Measurements from ENCODE around the gene STAT6. TPM values are rescaled to one million over a fixed set of nuclear protein-coding genes. Genes with fewer than 3 reads are reported as not detected.

Gene STAT6
- total RNA-seq, 6 donors from 2014 or later: 123 to 605 (median 251) TPM

DNA sequence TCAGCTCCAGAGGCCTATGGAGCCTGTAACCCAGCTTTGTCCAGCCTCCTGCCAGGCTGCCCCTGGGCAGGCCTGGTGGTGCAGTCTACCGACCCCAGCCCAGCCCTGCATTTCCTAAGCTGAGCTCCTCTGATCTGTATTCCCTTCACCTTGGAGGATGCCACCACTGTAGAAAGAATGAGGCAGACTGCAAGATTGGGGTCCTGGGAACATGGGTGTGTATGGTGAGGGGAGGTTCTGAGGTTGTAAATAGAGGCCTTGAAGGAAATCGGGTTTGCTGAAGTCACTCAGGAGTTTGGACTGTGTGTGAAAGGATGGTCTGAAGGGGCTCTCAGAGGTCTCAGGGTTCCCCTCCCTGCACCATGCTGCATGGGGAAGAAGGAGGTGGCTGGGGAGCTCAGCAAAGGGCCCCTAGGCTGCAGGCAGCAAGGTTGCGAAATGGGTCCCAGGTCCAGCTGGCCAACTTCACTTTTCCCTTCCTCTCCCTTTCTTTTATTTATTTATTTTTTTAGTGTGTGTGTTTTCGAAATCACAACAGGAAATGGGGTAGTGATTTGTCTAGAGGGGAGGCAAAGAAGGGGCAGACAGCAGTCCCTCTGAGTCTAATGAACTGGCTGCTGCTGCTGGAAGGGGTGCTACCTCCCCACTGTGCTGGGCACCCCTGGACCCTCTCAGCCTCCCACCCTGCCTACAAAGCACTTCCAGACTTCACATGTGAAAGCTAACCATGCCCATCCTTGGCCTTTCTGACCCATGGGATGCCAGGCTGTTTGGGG, 37.5 kb upstream of the STAT6 start:
- H3K36me3 ChIP-seq: peaks cover 4 to 30% (median 15%) of the 10 kb centered on the region in 4 donors

DNA sequence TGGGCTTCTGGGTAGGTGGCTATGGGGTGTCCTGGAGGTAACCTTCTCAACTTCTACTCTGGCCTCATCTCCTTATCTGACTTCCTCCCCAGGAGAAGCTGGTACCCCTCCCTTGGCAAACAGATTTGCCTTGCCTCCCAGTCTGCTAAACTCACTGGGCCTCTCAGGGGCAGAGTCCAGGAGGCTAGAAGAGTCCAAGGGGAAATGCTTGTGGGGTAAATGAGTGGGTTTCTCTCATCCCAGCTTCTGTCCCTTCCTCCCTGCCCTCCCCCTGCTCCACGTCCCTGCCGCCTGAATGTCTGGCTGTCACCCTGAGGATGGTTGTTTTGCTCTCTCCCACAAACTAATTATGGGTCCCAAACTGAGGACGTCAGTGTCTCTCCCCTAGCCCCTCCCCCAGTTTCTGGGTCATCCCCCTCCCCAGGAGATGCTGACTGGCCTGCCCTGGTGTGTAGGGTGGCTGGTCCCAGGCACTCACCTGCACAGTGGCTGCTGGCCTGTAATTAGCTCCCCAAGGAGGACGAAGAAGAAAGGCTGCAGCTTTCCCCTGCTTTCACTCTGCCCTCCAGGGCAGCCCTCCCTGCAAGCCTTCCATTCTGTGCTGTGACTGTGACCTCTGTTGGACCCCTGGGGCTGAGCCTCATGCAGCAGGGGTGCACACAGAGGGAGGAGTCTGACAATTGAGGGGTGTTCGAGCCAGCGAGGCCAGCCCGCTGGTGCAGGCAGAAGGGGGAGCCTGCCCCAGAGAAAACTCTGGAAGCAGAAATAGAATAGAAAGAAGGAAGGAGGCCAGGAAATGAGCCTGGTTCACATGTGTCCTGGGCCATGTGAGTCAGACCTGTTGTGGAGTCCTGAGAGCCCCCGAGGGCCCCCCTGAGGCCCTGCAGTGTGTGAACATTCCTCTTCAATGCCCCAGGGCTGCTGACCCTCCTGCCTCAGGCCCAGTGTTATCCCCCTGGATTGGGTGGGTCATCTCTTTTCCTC, 36.1 kb upstream of the STAT6 start, which contains the start of gene LRP1-AS:
LRP1-AS (minus strand) TSS at position 659 of the 984 bp plus-strand sequence.
- Histone ChIP-seq H3K4me1 (peaks cover 54 to 70% (median 65%) of the 10 kb centered on the region in 4 donors), H3K27me3 (no peaks in the 10 kb centered on the region), H3K4me3 (no peak within 1 kb of the TSS), H3K9me3 (no peaks in the 10 kb centered on the region), H3K27ac (peak within 1 kb of the TSS; percentile 40 to 83 (median 78)), H3K36me3 (peaks cover 4 to 43% (median 21%) of the 10 kb centered on the region in 4 donors)
- ATAC-seq (ENCODE audit: low FRiP score in 2 of 2) (peak in 1 of 2 donors; percentile 7), DNase-seq (no peak)
- TF ChIP-seq EP300 (IDR thresholded peaks at IDR 0.05): no peak
- no peak for TF ChIP-seq POLR2AphosphoS5 (IDR thresholded peaks at IDR 0.05)
- no peak for TF ChIP-seq POLR2A (IDR thresholded peaks at IDR 0.05)
- TF ChIP-seq, protein P1, sequence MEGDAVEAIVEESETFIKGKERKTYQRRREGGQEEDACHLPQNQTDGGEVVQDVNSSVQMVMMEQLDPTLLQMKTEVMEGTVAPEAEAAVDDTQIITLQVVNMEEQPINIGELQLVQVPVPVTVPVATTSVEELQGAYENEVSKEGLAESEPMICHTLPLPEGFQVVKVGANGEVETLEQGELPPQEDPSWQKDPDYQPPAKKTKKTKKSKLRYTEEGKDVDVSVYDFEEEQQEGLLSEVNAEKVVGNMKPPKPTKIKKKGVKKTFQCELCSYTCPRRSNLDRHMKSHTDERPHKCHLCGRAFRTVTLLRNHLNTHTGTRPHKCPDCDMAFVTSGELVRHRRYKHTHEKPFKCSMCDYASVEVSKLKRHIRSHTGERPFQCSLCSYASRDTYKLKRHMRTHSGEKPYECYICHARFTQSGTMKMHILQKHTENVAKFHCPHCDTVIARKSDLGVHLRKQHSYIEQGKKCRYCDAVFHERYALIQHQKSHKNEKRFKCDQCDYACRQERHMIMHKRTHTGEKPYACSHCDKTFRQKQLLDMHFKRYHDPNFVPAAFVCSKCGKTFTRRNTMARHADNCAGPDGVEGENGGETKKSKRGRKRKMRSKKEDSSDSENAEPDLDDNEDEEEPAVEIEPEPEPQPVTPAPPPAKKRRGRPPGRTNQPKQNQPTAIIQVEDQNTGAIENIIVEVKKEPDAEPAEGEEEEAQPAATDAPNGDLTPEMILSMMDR (IDR thresholded peaks at IDR 0.05): no peak
- WGBS, 2 donors: 58 to 60% methylated on average over 8 of the region's 8 CpGs

More for the DNA sequence above, 37.5 kb upstream of the STAT6 start:
- H3K9me3 ChIP-seq: no peaks in the 10 kb centered on the region
- peaks cover 65 to 79% (median 73%) of the 10 kb centered on the region in 4 donors for H3K4me1 ChIP-seq
- H3K4me3 ChIP-seq: no peak overlapping the region
- 45 to 50% methylated on average over 3 to 4 of the region's 4 CpGs for WGBS, 2 donors
- ATAC-seq (ENCODE audit: low FRiP score in 2 of 2) (peak in 1 of 2 donors; percentile 73), DNase-seq (peak in 1 of 2 donors; percentile 74)
- TF ChIP-seq POLR2A (IDR thresholded peaks at IDR 0.05): no peak
- TF ChIP-seq POLR2AphosphoS5 (IDR thresholded peaks at IDR 0.05): peak in 1 of 2 donors; percentile 32
- no peaks in the 10 kb centered on the region for H3K27me3 ChIP-seq
- H3K27ac ChIP-seq: peak overlapping the region; percentile 80 to 83 (median 82)

DNA sequence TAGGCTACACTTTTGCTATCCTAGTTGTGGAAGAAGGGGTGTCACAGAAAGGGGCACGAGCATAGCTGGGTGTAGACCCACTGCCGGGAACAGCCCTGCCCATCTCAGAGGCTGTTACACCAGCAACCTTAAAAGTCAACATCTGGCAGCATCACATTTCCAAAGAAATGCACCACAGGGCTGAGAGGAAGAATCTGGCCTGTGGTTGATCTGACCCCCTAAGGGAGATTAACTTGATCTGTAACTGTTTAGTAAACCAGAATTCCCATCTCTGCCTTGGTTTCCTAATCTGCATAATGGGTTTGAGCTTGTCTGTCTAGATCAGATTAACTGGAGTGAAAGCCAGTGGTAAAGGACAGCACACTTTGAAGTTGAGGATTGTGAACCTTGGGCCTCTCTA, 34.9 kb upstream of the STAT6 start:
- Histone ChIP-seq H3K27me3 (no peaks in the 10 kb centered on the region), H3K36me3 (peaks cover 4 to 55% (median 30%) of the 10 kb centered on the region in 4 donors), H3K27ac (peak overlapping the region; percentile 40 to 82 (median 63)), H3K9me3 (no peaks in the 10 kb centered on the region), H3K4me3 (no peak overlapping the region), H3K4me1 (peaks cover 43 to 59% (median 54%) of the 10 kb centered on the region in 4 donors)
- ATAC-seq (ENCODE audit: low FRiP score in 2 of 2) (no peak), DNase-seq (no peak)
- TF ChIP-seq POLR2A (IDR thresholded peaks at IDR 0.05): no peak
- TF ChIP-seq POLR2AphosphoS5 (IDR thresholded peaks at IDR 0.05): no peak
- TF ChIP-seq, protein P1 (IDR thresholded peaks at IDR 0.05): no peak
- TF ChIP-seq EP300 (IDR thresholded peaks at IDR 0.05): no peak
- WGBS, 2 donors: 61 to 76% methylated on average over 2 of the region's 2 CpGs

DNA sequence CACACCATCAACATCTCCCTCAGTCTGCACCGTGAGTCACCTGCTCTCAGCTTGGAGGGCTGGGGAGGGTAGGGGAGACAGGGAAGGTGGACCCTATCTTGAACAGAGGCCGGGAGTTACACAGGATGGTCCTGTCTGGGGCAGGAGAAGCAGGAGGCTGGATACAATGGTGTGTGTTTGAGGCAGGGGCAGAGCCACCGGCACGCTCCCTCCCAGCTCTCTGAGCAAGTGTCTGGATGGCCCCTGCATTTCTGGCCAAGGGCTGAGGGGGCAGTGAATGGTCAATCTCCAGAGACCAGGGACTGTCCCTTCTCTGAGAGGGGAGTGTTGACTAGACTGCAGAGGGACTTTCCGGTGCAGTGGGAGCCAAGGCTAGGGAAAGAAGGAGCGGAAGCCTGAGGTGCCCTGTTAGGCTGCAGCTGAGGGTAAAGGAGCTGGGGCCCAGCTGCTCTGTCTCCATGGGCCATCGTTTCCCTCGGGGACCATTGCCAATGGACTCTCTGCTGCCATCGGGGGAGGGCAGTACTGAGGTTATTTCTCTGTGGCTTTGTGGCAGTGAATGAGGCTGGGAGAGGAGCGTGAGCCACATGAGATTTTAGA, 34.4 kb upstream of the STAT6 start:
- Histone ChIP-seq H3K4me1 (peaks cover 37 to 55% (median 51%) of the 10 kb centered on the region in 4 donors), H3K4me3 (no peak overlapping the region), H3K27ac (peak overlapping the region in 3 of 4 donors; percentile 52 to 82 (median 74)), H3K27me3 (no peaks in the 10 kb centered on the region), H3K9me3 (no peaks in the 10 kb centered on the region), H3K36me3 (peaks cover 4 to 58% (median 30%) of the 10 kb centered on the region in 4 donors)
- DNase-seq (no peak), ATAC-seq (ENCODE audit: low FRiP score in 2 of 2) (no peak)
- WGBS, 2 donors: 81 to 82% methylated on average over 8 to 10 of the region's 10 CpGs
- TF ChIP-seq POLR2AphosphoS5 (IDR thresholded peaks at IDR 0.05) (no peak), POLR2A (IDR thresholded peaks at IDR 0.05) (no peak), EP300 (IDR thresholded peaks at IDR 0.05) (no peak)
- TF ChIP-seq, protein P1 (IDR thresholded peaks at IDR 0.05): no peak
